GM12874 (cell line): ENCODE measurements around the gene FLCN.

ENCODE experiments used
- TF ChIP-seq, protein P1 (sequence below): IDR thresholded peaks from 2 replicates; pipeline ENCODE4 v1.5.1; 2011; ENCODE audit warnings: low read depth, mild to moderate bottlenecking, control low read depth, low read length, moderate library complexity; ENCODE audit not compliant: insufficient read depth

FLCN gene

DNA sequence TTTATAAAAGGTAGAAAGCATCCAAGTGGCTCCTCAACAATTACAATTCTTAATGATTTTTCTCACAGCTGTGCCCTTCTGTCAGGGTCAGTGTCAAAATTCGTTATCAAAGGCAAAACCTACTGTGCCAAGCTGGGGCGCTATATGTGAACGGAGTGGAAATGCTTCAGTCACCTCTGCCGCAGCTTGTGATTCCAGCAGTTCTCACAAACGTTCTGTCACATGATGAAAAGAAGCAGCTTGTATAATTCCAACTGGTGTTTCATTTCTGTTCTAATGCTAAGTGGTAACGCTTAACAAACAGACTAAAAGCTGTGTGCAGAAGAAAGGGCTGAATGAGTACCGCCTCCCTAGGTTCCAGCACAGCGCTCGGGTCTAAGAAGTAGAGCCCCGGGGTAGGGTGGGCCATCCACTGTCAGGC, 45.0 kb downstream of the FLCN start:
- TF ChIP-seq, protein P1, sequence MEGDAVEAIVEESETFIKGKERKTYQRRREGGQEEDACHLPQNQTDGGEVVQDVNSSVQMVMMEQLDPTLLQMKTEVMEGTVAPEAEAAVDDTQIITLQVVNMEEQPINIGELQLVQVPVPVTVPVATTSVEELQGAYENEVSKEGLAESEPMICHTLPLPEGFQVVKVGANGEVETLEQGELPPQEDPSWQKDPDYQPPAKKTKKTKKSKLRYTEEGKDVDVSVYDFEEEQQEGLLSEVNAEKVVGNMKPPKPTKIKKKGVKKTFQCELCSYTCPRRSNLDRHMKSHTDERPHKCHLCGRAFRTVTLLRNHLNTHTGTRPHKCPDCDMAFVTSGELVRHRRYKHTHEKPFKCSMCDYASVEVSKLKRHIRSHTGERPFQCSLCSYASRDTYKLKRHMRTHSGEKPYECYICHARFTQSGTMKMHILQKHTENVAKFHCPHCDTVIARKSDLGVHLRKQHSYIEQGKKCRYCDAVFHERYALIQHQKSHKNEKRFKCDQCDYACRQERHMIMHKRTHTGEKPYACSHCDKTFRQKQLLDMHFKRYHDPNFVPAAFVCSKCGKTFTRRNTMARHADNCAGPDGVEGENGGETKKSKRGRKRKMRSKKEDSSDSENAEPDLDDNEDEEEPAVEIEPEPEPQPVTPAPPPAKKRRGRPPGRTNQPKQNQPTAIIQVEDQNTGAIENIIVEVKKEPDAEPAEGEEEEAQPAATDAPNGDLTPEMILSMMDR: no peak

DNA sequence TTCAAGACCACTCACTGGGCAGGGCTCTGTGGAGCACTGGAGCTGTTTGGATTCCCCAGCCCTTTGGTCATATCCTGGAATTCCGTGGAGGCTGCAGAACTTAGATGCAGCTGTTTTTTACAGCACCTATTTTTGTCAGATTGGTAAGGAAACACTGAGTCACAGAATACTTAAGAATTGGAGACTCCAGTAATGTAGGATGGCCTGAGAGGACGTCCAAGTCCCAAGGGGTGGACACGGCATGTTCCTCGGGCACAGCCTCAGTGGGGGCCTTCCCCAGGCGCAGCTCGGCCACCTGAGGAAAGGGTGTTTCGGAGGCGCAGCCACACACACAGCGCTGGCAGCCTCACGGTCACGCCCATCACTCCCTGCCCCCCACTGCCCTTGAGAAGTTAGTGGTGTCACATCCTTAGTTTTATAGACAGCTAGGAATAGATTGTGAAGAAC, 45.6 kb downstream of the FLCN start:
- TF ChIP-seq, protein P1: no peak

DNA sequence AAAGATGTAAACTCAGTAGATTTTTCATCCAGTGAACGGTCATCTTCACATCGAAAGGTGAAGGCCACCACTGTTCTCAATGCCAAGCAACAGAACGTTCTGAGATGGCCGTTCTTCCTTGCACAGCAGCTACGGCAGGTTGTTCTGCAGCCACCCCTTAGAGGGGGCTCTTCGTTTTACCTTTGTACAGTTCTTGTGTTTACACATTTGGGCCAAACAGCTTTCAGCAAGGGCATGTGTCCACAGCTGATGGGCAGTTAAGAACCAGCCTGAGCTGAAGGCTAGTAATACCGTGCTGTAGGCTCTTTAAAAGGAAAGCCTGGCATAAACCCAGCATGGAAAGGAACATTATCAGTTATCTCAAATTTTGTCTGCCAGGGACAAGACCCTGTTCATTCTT, 46.8 kb downstream of the FLCN start:
- TF ChIP-seq, protein P1: no peak

DNA sequence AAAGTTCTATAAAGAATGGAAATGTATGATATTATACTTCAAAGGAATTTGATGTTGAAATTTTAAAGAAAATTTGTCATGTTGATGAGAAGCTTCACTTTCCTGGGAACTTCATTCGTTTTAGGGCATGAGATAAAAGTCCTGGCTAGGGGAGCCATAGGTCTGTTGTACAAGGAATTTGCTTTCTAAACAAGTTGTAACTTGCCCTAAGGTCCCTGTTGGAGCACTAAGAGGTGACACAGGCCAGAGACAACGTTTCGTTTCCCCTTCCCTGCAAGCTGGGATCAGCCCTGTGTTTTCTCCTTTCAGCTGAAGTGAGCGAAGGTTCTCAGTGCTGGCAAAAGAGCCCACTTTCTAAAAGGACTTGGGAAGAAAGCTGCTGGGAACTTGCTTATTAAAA, 47.4 kb downstream of the FLCN start:
- TF ChIP-seq, protein P1: no peak

DNA sequence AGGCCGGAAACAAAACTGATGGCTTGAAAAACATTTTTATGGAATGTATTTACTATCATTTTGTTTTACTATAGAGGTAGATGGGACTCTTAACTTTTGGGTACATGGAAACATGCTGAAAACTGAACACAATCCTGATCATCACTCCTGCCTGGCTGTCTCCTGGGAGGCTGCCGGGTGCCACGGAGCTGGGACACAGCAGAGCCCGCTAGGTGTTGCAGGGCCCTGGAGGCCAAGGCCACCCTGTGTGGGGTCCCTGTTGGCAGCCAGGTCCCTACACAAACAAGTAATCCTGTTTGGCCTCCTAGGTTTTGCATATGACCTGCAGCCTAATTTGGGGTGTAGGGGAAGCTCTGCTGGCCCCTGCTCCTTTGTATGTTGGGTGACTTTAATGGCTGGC, 48.4 kb downstream of the FLCN start:
- TF ChIP-seq, protein P1: no peak

DNA sequence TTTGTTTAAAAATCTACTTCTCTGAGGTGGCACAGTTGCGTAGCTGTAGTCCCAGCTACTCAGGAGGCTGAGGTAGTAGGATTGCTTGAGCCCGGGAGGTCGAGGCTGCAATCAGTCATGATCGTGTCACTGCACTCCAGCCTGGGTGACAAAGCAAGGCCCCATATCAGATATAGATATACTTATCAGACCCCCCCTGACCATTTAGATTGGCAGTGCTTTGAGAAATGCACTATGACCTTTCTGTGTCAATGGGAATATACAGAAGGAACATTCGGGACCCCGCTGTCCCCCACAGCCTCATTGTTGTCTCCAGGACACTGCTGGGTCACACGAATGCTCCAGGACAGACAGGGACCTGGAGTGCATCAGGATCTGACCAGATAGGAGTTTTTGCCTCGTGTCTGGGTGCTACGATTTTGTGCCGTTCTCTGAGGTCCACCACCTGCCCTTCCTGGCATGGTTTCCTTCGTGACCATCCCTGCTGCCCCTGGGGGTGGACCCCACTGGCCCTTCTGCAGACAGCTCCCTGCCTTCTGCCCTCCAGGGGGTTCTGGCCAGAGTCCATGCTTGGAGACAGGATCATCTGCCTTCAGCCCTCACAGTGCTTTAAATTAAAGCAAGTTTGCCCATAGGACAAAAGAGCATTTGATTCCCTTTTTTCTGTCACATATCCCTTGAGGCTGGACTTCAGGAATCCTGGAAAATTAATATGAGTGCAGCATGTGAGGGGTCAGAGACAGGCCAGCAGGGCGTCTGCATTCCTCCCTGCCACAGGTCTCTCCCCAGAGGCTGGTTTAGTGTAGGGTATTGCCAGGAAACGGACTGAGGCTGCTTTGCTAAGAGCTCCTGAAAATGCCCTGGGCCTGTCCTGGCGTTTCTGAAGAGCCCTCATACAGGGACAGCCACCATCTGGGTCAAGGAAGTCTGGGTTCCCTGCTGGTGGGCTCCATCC, 50.1 kb downstream of the FLCN start:
- TF ChIP-seq, protein P1: no peak

DNA sequence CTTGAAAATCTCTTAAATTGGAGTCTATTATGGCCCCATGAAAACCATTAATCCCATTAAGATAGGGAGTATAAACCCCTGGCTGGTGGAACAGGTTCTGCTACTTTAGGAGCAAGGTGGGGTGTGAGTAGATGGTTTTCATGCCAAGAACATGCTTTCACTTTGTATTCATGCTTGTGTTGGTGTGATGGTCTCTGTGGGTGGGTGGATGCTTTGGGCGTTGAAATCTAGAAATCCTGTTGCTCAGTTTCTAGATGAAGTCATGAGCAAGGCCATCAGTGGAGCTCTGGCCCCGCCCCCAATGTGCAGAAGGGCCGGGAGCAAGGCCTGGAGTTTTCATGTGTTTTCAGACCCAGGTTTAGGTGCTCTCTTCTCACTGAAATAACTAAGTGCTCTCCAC, 50.9 kb downstream of the FLCN start:
- TF ChIP-seq, protein P1: no peak
